Gastroesophageal sphincter (tissue), 4 donors: ENCODE results near the gene ARHGAP18. TPM values are rescaled to one million over a fixed set of nuclear protein-coding genes. Genes with fewer than 3 reads are reported as not detected.
A peak's percentile ranks its signal among the peaks of the same experiment; 100 is the strongest.

Experiments
- ATAC-seq: fragments of 150-250 bp; one replicate; pipeline ENCODE4 v1.9.1; 2016; ENCODE audit warnings: mild to moderate bottlenecking, moderate library complexity
- H3K27ac ChIP-seq, 4 donors: fragments of 200-600 bp; sonication (generic) in 3 of 4; 1 replicate in 3 of 4; 2 replicates in 1 of 4; pipeline ENCODE4 v1.5.1; 2016 to 2019
- H3K27me3 ChIP-seq: fragments of 200-600 bp; sonication (generic); one replicate; pipeline ENCODE4 v1.5.1; 2019
- H3K36me3 ChIP-seq, 2 donors: fragments of 200-600 bp; sonication (generic); one replicate each; pipeline ENCODE4 v1.5.1; 2019; ENCODE audit warnings: control low read depth in 1 of 2
- H3K4me1 ChIP-seq, 3 donors: fragments of 200-600 bp; sonication (generic); 1 replicate in 2 of 3; 2 replicates in 1 of 3; pipeline ENCODE4 v1.5.1; 2016 to 2019; ENCODE audit warnings: control low read depth in 2 of 3
- H3K4me3 ChIP-seq, 2 donors: fragments of 200-600 bp; sonication (generic); one replicate each; pipeline ENCODE4 v1.5.1; 2019; ENCODE audit warnings: mild to moderate bottlenecking in 1 of 2, moderate library complexity in 1 of 2
- H3K9me3 ChIP-seq, 3 donors: fragments of 200-600 bp; sonication (generic); one replicate each; pipeline ENCODE4 v1.5.1; 2017 to 2019; ENCODE audit warnings: control low read depth in 2 of 3
- EP300 ChIP-seq: sonication (generic); formaldehyde crosslinking; IDR thresholded peaks from one replicate; pipeline ENCODE4 v1.6.1; 2017; ENCODE audit warnings: antibody characterized with exemption, mild to moderate bottlenecking
- POLR2A ChIP-seq, 2 donors: fragments of 450-650 bp; IDR thresholded peaks; one replicate each; pipeline ENCODE4 v1.6.1; 2017; ENCODE audit warnings: antibody characterized with exemption in 2 of 2, mild to moderate bottlenecking in 2 of 2, moderate library complexity in 1 of 2
- POLR2AphosphoS5 ChIP-seq: sonication (generic); formaldehyde crosslinking; IDR thresholded peaks from one replicate; pipeline ENCODE4 v1.6.1; 2017; ENCODE audit warnings: antibody characterized with exemption
- WGBS, 2 donors: methylation state at CpG; one replicate each; pipeline ENCODE4 v1.1.5; 2018; ENCODE audit warnings: low coverage in 1 of 2; 5-methylcytosine and 5-hydroxymethylcytosine counted together
- total RNA-seq, 4 donors: library from RNA; depleted of rRNA; stranded (reverse); fragments of >200 nt; gene quantifications; one replicate each; pipeline ENCODE4 v1.1.0, GENCODE V29; 2016
- TF ChIP-seq, protein P1 (sequence below), 4 experiments: fragments of 200-600 bp in 2 of 4; fragments of 450-650 bp in 2 of 4; sonication (generic) in 1 of 4; IDR thresholded peaks; one replicate each; pipeline ENCODE4 v1.5.1; 2017 to 2019; ENCODE audit warnings: antibody characterized with exemption in 4 of 4, mild to moderate bottlenecking in 2 of 4, moderate library complexity in 2 of 4

Gene ARHGAP18
- total RNA-seq, 4 donors from 2014 or later, result 2.8 to 15.0 (median 9.4) TPM

DNA sequence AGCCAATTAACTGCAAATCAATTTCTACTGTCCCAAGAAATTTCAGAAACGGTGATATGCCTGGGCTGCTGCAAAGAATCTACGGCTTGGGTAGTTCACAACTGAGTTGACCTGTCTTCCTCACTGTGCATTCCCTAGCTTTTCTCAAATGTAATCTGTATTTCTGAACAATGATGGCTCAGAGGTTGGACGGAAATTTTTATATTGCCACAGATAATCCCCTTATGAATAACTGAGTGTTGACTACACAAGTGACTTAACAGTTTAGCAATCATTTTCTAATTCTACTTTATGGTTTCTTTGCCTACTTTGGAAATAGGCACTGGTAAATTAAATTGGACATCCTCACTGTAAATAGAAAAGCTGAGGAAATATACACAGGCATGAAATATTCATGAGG is 94.5 kb downstream of the ARHGAP18 start:
- no peak overlapping the region for H3K4me3 ChIP-seq
- TF ChIP-seq EP300, result no peak
- no peak for TF ChIP-seq POLR2A (IDR thresholded peaks at IDR 0.05)
- no peak for TF ChIP-seq POLR2AphosphoS5
- TF ChIP-seq, protein P1, sequence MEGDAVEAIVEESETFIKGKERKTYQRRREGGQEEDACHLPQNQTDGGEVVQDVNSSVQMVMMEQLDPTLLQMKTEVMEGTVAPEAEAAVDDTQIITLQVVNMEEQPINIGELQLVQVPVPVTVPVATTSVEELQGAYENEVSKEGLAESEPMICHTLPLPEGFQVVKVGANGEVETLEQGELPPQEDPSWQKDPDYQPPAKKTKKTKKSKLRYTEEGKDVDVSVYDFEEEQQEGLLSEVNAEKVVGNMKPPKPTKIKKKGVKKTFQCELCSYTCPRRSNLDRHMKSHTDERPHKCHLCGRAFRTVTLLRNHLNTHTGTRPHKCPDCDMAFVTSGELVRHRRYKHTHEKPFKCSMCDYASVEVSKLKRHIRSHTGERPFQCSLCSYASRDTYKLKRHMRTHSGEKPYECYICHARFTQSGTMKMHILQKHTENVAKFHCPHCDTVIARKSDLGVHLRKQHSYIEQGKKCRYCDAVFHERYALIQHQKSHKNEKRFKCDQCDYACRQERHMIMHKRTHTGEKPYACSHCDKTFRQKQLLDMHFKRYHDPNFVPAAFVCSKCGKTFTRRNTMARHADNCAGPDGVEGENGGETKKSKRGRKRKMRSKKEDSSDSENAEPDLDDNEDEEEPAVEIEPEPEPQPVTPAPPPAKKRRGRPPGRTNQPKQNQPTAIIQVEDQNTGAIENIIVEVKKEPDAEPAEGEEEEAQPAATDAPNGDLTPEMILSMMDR (IDR thresholded peaks at IDR 0.05), result no peak
- no peak overlapping the region for H3K27ac ChIP-seq
- H3K36me3 ChIP-seq, result no peaks in the 10 kb centered on the region
- no peaks in the 10 kb centered on the region for H3K27me3 ChIP-seq
- ATAC-seq, result no peak
- 64 to 76% methylated on average over 3 of the region's 3 CpGs for WGBS, 2 donors
- H3K4me1 ChIP-seq, result no peaks in the 10 kb centered on the region
- H3K9me3 ChIP-seq, result no peaks in the 10 kb centered on the region

DNA sequence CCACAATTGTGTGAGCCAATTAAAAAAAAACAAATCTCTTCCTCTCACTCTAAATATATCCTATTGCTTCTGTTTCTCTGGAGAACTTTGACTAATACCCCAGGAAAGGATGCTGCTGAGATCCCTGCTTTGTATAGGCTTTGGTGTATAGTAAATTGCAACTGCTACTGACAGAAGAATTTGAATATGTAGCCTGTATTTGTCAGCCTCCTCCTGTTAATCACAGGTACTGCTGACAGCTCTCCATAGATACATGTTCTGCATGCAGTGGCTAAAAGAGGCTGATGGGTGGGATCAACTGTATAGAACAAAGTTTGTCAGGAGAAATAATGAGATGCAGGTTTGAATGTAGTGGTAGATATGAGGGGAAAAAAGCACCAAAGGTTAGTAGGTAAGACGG is 95.0 kb downstream of the ARHGAP18 start:
- TF ChIP-seq POLR2AphosphoS5 (no peak), POLR2A (IDR thresholded peaks at IDR 0.05) (no peak), EP300 (no peak)
- TF ChIP-seq, protein P1 (IDR thresholded peaks at IDR 0.05), result no peak
- no peak overlapping the region for H3K4me3 ChIP-seq
- H3K27me3 ChIP-seq, result no peaks in the 10 kb centered on the region
- H3K27ac ChIP-seq, result no peak overlapping the region
- H3K9me3 ChIP-seq, result no peaks in the 10 kb centered on the region
- H3K4me1 ChIP-seq, result no peaks in the 10 kb centered on the region
- WGBS, 2 donors, result 78% methylated on average over 1 of the region's 1 CpG; no CpG with 5 or more reads in 1 of the 2 donors
- H3K36me3 ChIP-seq, result no peaks in the 10 kb centered on the region
- no peak for ATAC-seq

DNA sequence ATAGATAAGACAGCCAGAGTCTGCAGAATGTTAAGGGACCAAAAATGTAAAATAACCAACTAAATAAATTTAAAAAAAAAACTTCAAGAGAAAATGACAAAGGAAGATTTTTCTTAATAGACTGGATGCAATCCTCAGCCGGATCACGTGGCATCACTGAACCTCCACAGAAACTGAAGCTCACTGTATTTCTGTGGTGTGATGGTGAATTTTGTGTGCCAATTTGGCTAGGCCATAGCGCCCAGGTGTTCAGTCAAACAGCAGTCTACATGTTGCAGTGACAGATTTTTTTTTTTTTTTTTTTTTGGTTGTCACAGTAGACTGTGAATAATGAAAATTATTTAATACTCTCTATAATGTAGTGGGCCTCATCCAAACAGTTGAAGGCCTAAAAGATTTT is 95.5 kb downstream of the ARHGAP18 start:
- WGBS, 2 donors, result 92 to 96% methylated on average over 3 of the region's 3 CpGs
- no peak overlapping the region for H3K4me3 ChIP-seq
- no peaks in the 10 kb centered on the region for H3K9me3 ChIP-seq
- H3K27ac ChIP-seq, result no peak overlapping the region
- no peaks in the 10 kb centered on the region for H3K27me3 ChIP-seq
- no peaks in the 10 kb centered on the region for H3K36me3 ChIP-seq
- ATAC-seq, result no peak
- H3K4me1 ChIP-seq, result no peaks in the 10 kb centered on the region
- no peak for TF ChIP-seq EP300
- TF ChIP-seq POLR2A (IDR thresholded peaks at IDR 0.05), result no peak

DNA sequence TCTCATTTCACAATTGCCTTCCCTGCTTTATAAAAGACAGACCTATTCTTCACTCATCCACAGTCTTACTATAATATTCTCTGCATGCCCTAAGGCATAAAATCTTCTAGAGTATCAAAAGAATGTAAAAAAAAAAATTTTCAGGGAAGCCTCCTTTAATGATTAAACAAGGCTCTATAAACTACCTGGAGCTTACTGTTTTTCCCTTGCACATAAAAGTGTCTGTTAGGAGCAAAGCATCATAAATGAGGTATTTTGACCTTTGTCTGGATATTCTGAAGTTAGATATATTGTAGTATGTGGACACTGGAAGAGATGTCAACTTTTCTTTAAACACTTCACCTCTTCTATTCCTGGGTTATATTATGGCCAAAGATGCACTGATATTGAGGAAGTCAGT is 97.5 kb downstream of the ARHGAP18 start:
- no peaks in the 10 kb centered on the region for H3K27me3 ChIP-seq
- no peaks in the 10 kb centered on the region for H3K9me3 ChIP-seq
- no peak for TF ChIP-seq EP300
- no peak for TF ChIP-seq POLR2A (IDR thresholded peaks at IDR 0.05)
- TF ChIP-seq, protein P1 (IDR thresholded peaks at IDR 0.05), result no peak
- TF ChIP-seq POLR2AphosphoS5, result no peak
- H3K36me3 ChIP-seq, result no peaks in the 10 kb centered on the region
- no peak overlapping the region for H3K4me3 ChIP-seq
- no peaks in the 10 kb centered on the region for H3K4me1 ChIP-seq
- H3K27ac ChIP-seq, result no peak overlapping the region
- no peak for ATAC-seq

DNA sequence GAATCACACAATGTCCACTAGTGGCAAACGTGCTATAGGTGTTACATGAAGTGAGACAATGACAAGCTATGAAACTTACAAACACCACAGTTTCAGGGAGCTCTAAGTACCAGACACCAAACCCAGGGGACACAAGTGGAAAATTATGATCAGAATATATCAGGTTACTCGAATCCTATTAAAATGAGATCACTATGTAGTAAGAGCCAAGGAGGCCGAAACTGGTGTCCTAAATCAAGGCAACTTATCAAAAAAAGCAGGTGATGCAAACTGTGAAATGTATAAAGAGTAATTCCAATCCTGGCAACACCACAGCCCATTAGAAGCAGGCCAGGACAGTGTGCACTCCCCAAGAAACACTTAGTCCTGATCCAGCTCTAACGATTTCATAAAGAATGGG is 100.3 kb downstream of the ARHGAP18 start:
- whole genome bisulfite sequencing, 2 donors, result 61 to 64% methylated on average over 3 to 4 of the region's 4 CpGs
- H3K27me3 ChIP-seq, result no peaks in the 10 kb centered on the region
- no peaks in the 10 kb centered on the region for H3K4me1 ChIP-seq
- no peak overlapping the region for H3K27ac ChIP-seq
- TF ChIP-seq POLR2A (IDR thresholded peaks at IDR 0.05) (no peak), POLR2AphosphoS5 (no peak), EP300 (no peak)
- TF ChIP-seq, protein P1 (IDR thresholded peaks at IDR 0.05), result no peak
- no peaks in the 10 kb centered on the region for H3K36me3 ChIP-seq
- H3K9me3 ChIP-seq, result no peaks in the 10 kb centered on the region
- peak; percentile 58 for ATAC-seq
- no peak overlapping the region for H3K4me3 ChIP-seq
